Activated naive CD4-positive, alpha-beta T cell treated with anti-CD3 and anti-CD28 coated beads for 36 hours (primary cell): ENCODE results near the gene HIGD2B. TPM values are rescaled to one million over a fixed set of nuclear protein-coding genes. Genes with fewer than 3 reads are reported as not detected.
A peak's percentile ranks its signal among the peaks of the same experiment; 100 is the strongest.
"Not testable (repeated sequence)": the region's sequence is repeated elsewhere in the genome, so short reads cannot be mapped to it uniquely, and the experiment has no call there.

ENCODE experiments used
- CTCF ChIA-PET: fragments of 350-600 bp; sonication (Branson Sonifier 250); formaldehyde crosslinking; loops from one replicate; lab custom pipeline; 2021; ENCODE audit warnings: antibody characterized with exemption; lab: Charles Lee
- DNase-seq: peaks from one replicate; pipeline ENCODE4 v3.0.0-alpha.2; 2020
- H3K27ac Mint-ChIP-seq: one replicate; pipeline ENCODE4 v1.8.0; 2021; ENCODE audit warnings: mild to moderate bottlenecking, mixed read lengths
- H3K27me3 Mint-ChIP-seq: one replicate; pipeline ENCODE4 v1.8.0; 2021; ENCODE audit warnings: low read depth, mixed read lengths
- H3K36me3 Mint-ChIP-seq: one replicate; pipeline ENCODE4 v1.8.0; 2021; ENCODE audit warnings: low read depth, mixed read lengths
- H3K4me1 Mint-ChIP-seq: one replicate; pipeline ENCODE4 v1.8.0; 2021; ENCODE audit warnings: low read depth, mixed read lengths
- H3K4me3 Mint-ChIP-seq: one replicate; pipeline ENCODE4 v1.8.0; 2021; ENCODE audit warnings: mild to moderate bottlenecking, moderate library complexity, mixed read lengths
- H3K9me3 Mint-ChIP-seq: one replicate; pipeline ENCODE4 v1.8.0; 2021; ENCODE audit warnings: mixed read lengths
- intact Hi-C: fragments of 100-400 bp; cut with micrococcal nuclease; formaldehyde crosslinking; loops from one replicate; pipeline ENCODE4 v1.15.1; 2023
- total RNA-seq, 2 experiments: library from RNA; stranded (reverse); gene quantifications; one replicate each; pipeline ENCODE4 v1.2.3, GENCODE V29; 2021

Gene HIGD2B
- total RNA-seq, 2 experiments from 2014 or later, result 0.19 to 0.27 TPM

- no peak overlapping the region for H3K27ac Mint-ChIP-seq
- H3K36me3 Mint-ChIP-seq, result no peaks in the 10 kb centered on the region
- no peak overlapping the region for H3K4me3 Mint-ChIP-seq
- H3K4me1 Mint-ChIP-seq, result peaks cover 5% of the 10 kb centered on the region
- intact Hi-C loops, result loop anchor here (10.0 kb wide), 1 partner anchor 357 kb away; no protein-coding TSS in a partner anchor
- no peak for DNase-seq
- peaks cover 13% of the 10 kb centered on the region for H3K27me3 Mint-ChIP-seq
- no peaks in the 10 kb centered on the region for H3K9me3 Mint-ChIP-seq
- CTCF ChIA-PET, result interaction anchor here (0.7 to 1.6 kb wide), 8 partner anchors 10 to 96 kb away, joined by 3 to 9 read pairs (median 4); no protein-coding TSS in a partner anchor
Measured at GRCh38 chr15:72671525-72671924, 14.5 kb downstream of the HIGD2B start.

GRCh38 chr15:72670656-72671352, 15.2 kb downstream of the HIGD2B start:
- H3K9me3 Mint-ChIP-seq, H3K27me3 Mint-ChIP-seq, H3K36me3 Mint-ChIP-seq, H3K4me1 Mint-ChIP-seq, H3K27ac Mint-ChIP-seq: not testable (repeated sequence)
- intact Hi-C loops, result loop anchor here (10.0 kb wide), 1 partner anchor 356 kb away; no protein-coding TSS in a partner anchor
- DNase-seq, result peak; percentile 85
- CTCF ChIA-PET, result interaction anchor here (0.7 to 1.6 kb wide), 9 partner anchors 10 to 972 kb away, joined by 3 to 9 read pairs (median 3); no protein-coding TSS in a partner anchor
- H3K4me3 Mint-ChIP-seq, result peak overlapping the region; percentile 53

GRCh38 chr15:72669803-72670202, 16.2 kb downstream of the HIGD2B start:
- H3K27ac Mint-ChIP-seq, DNase-seq, H3K4me1 Mint-ChIP-seq, H3K4me3 Mint-ChIP-seq, H3K36me3 Mint-ChIP-seq, H3K9me3 Mint-ChIP-seq, H3K27me3 Mint-ChIP-seq, CTCF ChIA-PET: not testable (repeated sequence)
- intact Hi-C loops, result loop anchor here (10.0 kb wide), 1 partner anchor 355 kb away; no protein-coding TSS in a partner anchor

GRCh38 chr15:72665706-72666105, 20.3 kb downstream of the HIGD2B start:
- H3K4me3 Mint-ChIP-seq, H3K36me3 Mint-ChIP-seq, H3K4me1 Mint-ChIP-seq, CTCF ChIA-PET, DNase-seq, H3K9me3 Mint-ChIP-seq, H3K27me3 Mint-ChIP-seq, H3K27ac Mint-ChIP-seq, intact Hi-C loops: not testable (repeated sequence)

- DNase-seq, H3K4me1 Mint-ChIP-seq, H3K27ac Mint-ChIP-seq, H3K27me3 Mint-ChIP-seq, intact Hi-C loops, CTCF ChIA-PET, H3K36me3 Mint-ChIP-seq, H3K9me3 Mint-ChIP-seq, H3K4me3 Mint-ChIP-seq: not testable (repeated sequence)
Measured at GRCh38 chr15:72663931-72664330, 22.1 kb downstream of the HIGD2B start.

- H3K36me3 Mint-ChIP-seq, result not testable (repeated sequence)
Measured at GRCh38 chr15:72661081-72661480, 24.9 kb downstream of the HIGD2B start.

GRCh38 chr15:72656014-72656413, 30.0 kb downstream of the HIGD2B start:
- H3K9me3 Mint-ChIP-seq, DNase-seq, H3K27ac Mint-ChIP-seq, intact Hi-C loops, H3K4me1 Mint-ChIP-seq, H3K27me3 Mint-ChIP-seq, H3K36me3 Mint-ChIP-seq, H3K4me3 Mint-ChIP-seq, CTCF ChIA-PET: not testable (repeated sequence)

More at GRCh38 chr15:72661081-72661480, 24.9 kb downstream of the HIGD2B start:
- H3K27ac Mint-ChIP-seq, H3K4me1 Mint-ChIP-seq, DNase-seq, H3K9me3 Mint-ChIP-seq, intact Hi-C loops, CTCF ChIA-PET, H3K27me3 Mint-ChIP-seq, H3K4me3 Mint-ChIP-seq: not testable (repeated sequence)

GRCh38 chr15:72654397-72654796, 31.6 kb downstream of the HIGD2B start, which contains the start of gene GOLGA6B:
Gene GOLGA6B, plus strand, starts transcription at chr15:72654697. Its CDS starts 41 bp downstream, at chr15:72654738.
- H3K27ac Mint-ChIP-seq, CTCF ChIA-PET, intact Hi-C loops, H3K4me3 Mint-ChIP-seq, H3K4me1 Mint-ChIP-seq, H3K9me3 Mint-ChIP-seq, H3K27me3 Mint-ChIP-seq, H3K36me3 Mint-ChIP-seq, DNase-seq: not testable (repeated sequence)

GRCh38 chr15:72648631-72649253, 37.2 kb downstream of the HIGD2B start:
- H3K4me1 Mint-ChIP-seq, CTCF ChIA-PET, DNase-seq, H3K36me3 Mint-ChIP-seq, H3K27me3 Mint-ChIP-seq, H3K9me3 Mint-ChIP-seq, H3K4me3 Mint-ChIP-seq, H3K27ac Mint-ChIP-seq, intact Hi-C loops: not testable (repeated sequence)

GRCh38 chr15:72642271-72642670, 43.7 kb downstream of the HIGD2B start:
- CTCF ChIA-PET, intact Hi-C loops, H3K36me3 Mint-ChIP-seq, DNase-seq, H3K27ac Mint-ChIP-seq, H3K9me3 Mint-ChIP-seq, H3K4me3 Mint-ChIP-seq, H3K27me3 Mint-ChIP-seq, H3K4me1 Mint-ChIP-seq: not testable (repeated sequence)

GRCh38 chr15:72639759-72640483, 46.1 kb downstream of the HIGD2B start:
- H3K4me3 Mint-ChIP-seq, H3K4me1 Mint-ChIP-seq, H3K27ac Mint-ChIP-seq, DNase-seq, H3K27me3 Mint-ChIP-seq, CTCF ChIA-PET, H3K9me3 Mint-ChIP-seq, H3K36me3 Mint-ChIP-seq, intact Hi-C loops: not testable (repeated sequence)

- H3K36me3 Mint-ChIP-seq, CTCF ChIA-PET, intact Hi-C loops, H3K9me3 Mint-ChIP-seq, H3K4me1 Mint-ChIP-seq, H3K27ac Mint-ChIP-seq, H3K27me3 Mint-ChIP-seq: not testable (repeated sequence)
- DNase-seq, result peak; percentile 79
- peak overlapping the region; percentile 48 for H3K4me3 Mint-ChIP-seq
Measured at GRCh38 chr15:72636519-72637282, 49.3 kb downstream of the HIGD2B start.
